NCI-H526 treated with DMSO at 0.1 percent for 48 hours (cell line): Measurements from ENCODE around the gene CNTRL.
A peak's percentile ranks its signal among the peaks of the same experiment; 100 is the strongest.
"Not testable (repeated sequence)": the region's sequence is repeated elsewhere in the genome, so short reads cannot be mapped to it uniquely, and the experiment has no call there.

ENCODE experiments used
- DNase-seq: peaks from one replicate; lab custom pipeline; 2025; lab: John Stamatoyannopoulos, UW

CNTRL gene

GRCh38 chr9:121133104-121133816 lies 58.5 kb downstream of the CNTRL start:
- DNase-seq = no peak

- no peak for DNase-seq
Observed at GRCh38 chr9:121135642-121136041, 60.9 kb downstream of the CNTRL start.

- DNase-seq = no peak
Observed at GRCh38 chr9:121138561-121138960, 63.8 kb downstream of the CNTRL start.

- DNase-seq = no peak
Observed at GRCh38 chr9:121138973-121139372, 64.2 kb downstream of the CNTRL start.

- DNase-seq = no peak
Observed at GRCh38 chr9:121140162-121140561, 65.4 kb downstream of the CNTRL start.

- no peak for DNase-seq
Observed at GRCh38 chr9:121141306-121141705, 66.6 kb downstream of the CNTRL start.

GRCh38 chr9:121141706-121142105 lies 67.0 kb downstream of the CNTRL start:
- DNase-seq = no peak

- no peak for DNase-seq
Observed at GRCh38 chr9:121143771-121144170, 69.0 kb downstream of the CNTRL start.

GRCh38 chr9:121144482-121144881 lies 69.7 kb downstream of the CNTRL start:
- no peak for DNase-seq

- no peak for DNase-seq
Observed at GRCh38 chr9:121150188-121150587, 75.4 kb downstream of the CNTRL start.

GRCh38 chr9:121153642-121154041 lies 78.9 kb downstream of the CNTRL start:
- no peak for DNase-seq

- DNase-seq = no peak
Observed at GRCh38 chr9:121154782-121155181, 80.0 kb downstream of the CNTRL start.

- DNase-seq = peak; percentile 12
Observed at GRCh38 chr9:121156263-121156731, 81.5 kb downstream of the CNTRL start.

- no peak for DNase-seq
Observed at GRCh38 chr9:121157939-121158338, 83.2 kb downstream of the CNTRL start.

GRCh38 chr9:121160025-121160424 lies 85.3 kb downstream of the CNTRL start:
- no peak for DNase-seq

- DNase-seq = no peak
Observed at GRCh38 chr9:121168052-121168451, 93.3 kb downstream of the CNTRL start.

- DNase-seq = no peak
Observed at GRCh38 chr9:121169094-121169601, 94.4 kb downstream of the CNTRL start.

- no peak for DNase-seq
Observed at GRCh38 chr9:121171236-121171635, 96.5 kb downstream of the CNTRL start.

GRCh38 chr9:121172726-121173487 lies 98.2 kb downstream of the CNTRL start:
- no peak for DNase-seq

GRCh38 chr9:121173501-121173900 lies 98.7 kb downstream of the CNTRL start:
- DNase-seq = no peak

GRCh38 chr9:121178676-121179372 lies 104.1 kb downstream of the CNTRL start:
- DNase-seq = no peak

GRCh38 chr9:121179373-121179721 lies 104.6 kb downstream of the CNTRL start:
- DNase-seq = not testable (repeated sequence)
